Measurements from ENCODE around the gene SLC35G2.
A peak's percentile ranks its signal among the peaks of the same experiment; 100 is the strongest.

SLC35G2 gene

GRCh38 chr3:136840252-136840651 lies 21.3 kb downstream of the SLC35G2 start:
- Histone ChIP-seq H3K4me3 (ENCODE audit: control insufficient read depth in 1 of 7, extremely low read depth in 1 of 7, insufficient read depth in 4 of 7, low read depth in 2 of 7, low read length in 6 of 7) (peak overlapping the region in 1 of 7 experiments; percentile 8), H3K9me3 (ENCODE audit: control extremely low read depth in 1 of 5, control insufficient read depth in 4 of 5, insufficient read depth in 2 of 5, low read depth in 1 of 5, low read length in 4 of 5) (no peaks in the 10 kb centered on the region), H3K27ac (ENCODE audit: insufficient read depth in 1 of 2, low read depth in 1 of 2, low read length in 2 of 2, poor library complexity in 1 of 2, severe bottlenecking in 2 of 2) (peak overlapping the region; percentile 30 to 83), H3K27me3 (replicated peaks in 2 of 5; ENCODE audit: control insufficient read depth in 4 of 5, insufficient read depth in 5 of 5, low read length in 4 of 5) (no peaks in the 10 kb centered on the region), H3K4me1 (ENCODE audit: control extremely low read depth in 1 of 4, control insufficient read depth in 4 of 4, insufficient read depth in 4 of 4, low read length in 3 of 4) (peaks cover 17 to 52% (median 47%) of the 10 kb centered on the region in 4 experiments), H3K36me3 (ENCODE audit: control insufficient read depth in 4 of 4, insufficient read depth in 4 of 4, low read length in 3 of 4) (peaks cover 0 to 18% (median under 1%) of the 10 kb centered on the region in 4 experiments)
- POLR2A ChIA-PET = interaction anchor here (0.7 to 1.8 kb wide), 3 partner anchors 11 to 88 kb away, joined by 3 to 8 read pairs (median 3); partner anchors contain the start of gene STAG1
- WGBS (ENCODE audit: insufficient coverage) = 100% methylated on average over 1 of the region's 2 CpGs
- CTCF ChIA-PET = interaction anchor here (0.6 to 9.0 kb wide), 7 partner anchors 9 to 44 kb away, joined by 3 to 56 read pairs (median 4); partner anchors contain the start of gene NCK1
- DNase-seq = no peak

GRCh38 chr3:136842294-136842693 lies 23.4 kb downstream of the SLC35G2 start:
- Histone ChIP-seq H3K36me3 (ENCODE audit: control insufficient read depth in 4 of 4, insufficient read depth in 4 of 4, low read length in 3 of 4) (peaks cover 6 to 27% (median 7%) of the 10 kb centered on the region in 4 experiments), H3K27ac (ENCODE audit: insufficient read depth in 1 of 2, low read depth in 1 of 2, low read length in 2 of 2, poor library complexity in 1 of 2, severe bottlenecking in 2 of 2) (no peak overlapping the region), H3K4me1 (ENCODE audit: control extremely low read depth in 1 of 4, control insufficient read depth in 4 of 4, insufficient read depth in 4 of 4, low read length in 3 of 4) (peaks cover 14 to 33% (median 31%) of the 10 kb centered on the region in 4 experiments), H3K4me3 (ENCODE audit: control insufficient read depth in 1 of 7, extremely low read depth in 1 of 7, insufficient read depth in 4 of 7, low read depth in 2 of 7, low read length in 6 of 7) (no peak overlapping the region), H3K27me3 (replicated peaks in 2 of 5; ENCODE audit: control insufficient read depth in 4 of 5, insufficient read depth in 5 of 5, low read length in 4 of 5) (no peaks in the 10 kb centered on the region), H3K9me3 (ENCODE audit: control extremely low read depth in 1 of 5, control insufficient read depth in 4 of 5, insufficient read depth in 2 of 5, low read depth in 1 of 5, low read length in 4 of 5) (no peaks in the 10 kb centered on the region)
- no CpG with 5 or more reads among the region's 1 CpG for WGBS (ENCODE audit: insufficient coverage)
- CTCF ChIA-PET = interaction anchor here (1.0 to 9.0 kb wide), 3 partner anchors 9 to 89 kb away, joined by 4 to 56 read pairs (median 8); partner anchors contain the start of genes NCK1 and STAG1
- DNase-seq = no peak
- POLR2A ChIA-PET = interaction anchor here (0.7 kb wide), 1 partner anchor 16 kb away, joined by 3 read pairs; no protein-coding TSS in a partner anchor

- H3K9me3 ChIP-seq (ENCODE audit: control extremely low read depth in 1 of 5, control insufficient read depth in 4 of 5, insufficient read depth in 2 of 5, low read depth in 1 of 5, low read length in 4 of 5) = no peaks in the 10 kb centered on the region
- no peak overlapping the region for H3K4me3 ChIP-seq (ENCODE audit: control insufficient read depth in 1 of 7, extremely low read depth in 1 of 7, insufficient read depth in 4 of 7, low read depth in 2 of 7, low read length in 6 of 7)
- DNase-seq = no peak
- ChIA-PET CTCF (interaction anchor here (1.4 to 9.0 kb wide), 2 partner anchors 16 to 92 kb away, joined by 4 to 56 read pairs; partner anchors contain the start of genes NCK1 and STAG1), POLR2A (no interaction called here)
- H3K27me3 ChIP-seq (replicated peaks in 2 of 5; ENCODE audit: control insufficient read depth in 4 of 5, insufficient read depth in 5 of 5, low read length in 4 of 5) = no peaks in the 10 kb centered on the region
- no peak overlapping the region for H3K27ac ChIP-seq (ENCODE audit: insufficient read depth in 1 of 2, low read depth in 1 of 2, low read length in 2 of 2, poor library complexity in 1 of 2, severe bottlenecking in 2 of 2)
- H3K36me3 ChIP-seq (ENCODE audit: control insufficient read depth in 4 of 4, insufficient read depth in 4 of 4, low read length in 3 of 4) = peaks cover 6 to 24% (median 7%) of the 10 kb centered on the region in 4 experiments
- no CpG with 5 or more reads among the region's 1 CpG for WGBS (ENCODE audit: insufficient coverage)
- peaks cover 6 to 12% (median 8%) of the 10 kb centered on the region in 4 experiments for H3K4me1 ChIP-seq (ENCODE audit: control extremely low read depth in 1 of 4, control insufficient read depth in 4 of 4, insufficient read depth in 4 of 4, low read length in 3 of 4)
Measured at GRCh38 chr3:136844724-136845123, 25.8 kb downstream of the SLC35G2 start.

- H3K36me3 ChIP-seq (ENCODE audit: control insufficient read depth in 4 of 4, insufficient read depth in 4 of 4, low read length in 3 of 4) = peaks cover 2 to 21% (median 12%) of the 10 kb centered on the region in 4 experiments
- WGBS (ENCODE audit: insufficient coverage) = 100% methylated on average over 2 of the region's 4 CpGs
- DNase-seq = no peak
- H3K27ac ChIP-seq (ENCODE audit: insufficient read depth in 1 of 2, low read depth in 1 of 2, low read length in 2 of 2, poor library complexity in 1 of 2, severe bottlenecking in 2 of 2) = no peak overlapping the region
- H3K9me3 ChIP-seq (ENCODE audit: control extremely low read depth in 1 of 5, control insufficient read depth in 4 of 5, insufficient read depth in 2 of 5, low read depth in 1 of 5, low read length in 4 of 5) = peaks cover 0 to 13% (median 3%) of the 10 kb centered on the region in 5 experiments
- H3K27me3 ChIP-seq (replicated peaks in 2 of 5; ENCODE audit: control insufficient read depth in 4 of 5, insufficient read depth in 5 of 5, low read length in 4 of 5) = no peaks in the 10 kb centered on the region
- H3K4me1 ChIP-seq (ENCODE audit: control extremely low read depth in 1 of 4, control insufficient read depth in 4 of 4, insufficient read depth in 4 of 4, low read length in 3 of 4) = peaks cover 0 to 18% (median 1%) of the 10 kb centered on the region in 4 experiments
- POLR2A ChIA-PET = interaction anchor here (0.9 to 1.0 kb wide), 2 partner anchors 10 to 13 kb away, joined by 3 to 5 read pairs; partner anchors contain the start of gene NCK1
- H3K4me3 ChIP-seq (ENCODE audit: control insufficient read depth in 1 of 7, extremely low read depth in 1 of 7, insufficient read depth in 4 of 7, low read depth in 2 of 7, low read length in 6 of 7) = no peak overlapping the region
- CTCF ChIA-PET = interaction anchor here (1.2 to 1.6 kb wide), 2 partner anchors 10 to 100 kb away, joined by 3 to 4 read pairs; partner anchors contain the start of gene STAG1
Measured at GRCh38 chr3:136852180-136852579, 33.3 kb downstream of the SLC35G2 start.

GRCh38 chr3:136856665-136857064 lies 37.7 kb downstream of the SLC35G2 start:
- Histone ChIP-seq H3K27ac (ENCODE audit: insufficient read depth in 1 of 2, low read depth in 1 of 2, low read length in 2 of 2, poor library complexity in 1 of 2, severe bottlenecking in 2 of 2) (no peak overlapping the region), H3K9me3 (ENCODE audit: control extremely low read depth in 1 of 5, control insufficient read depth in 4 of 5, insufficient read depth in 2 of 5, low read depth in 1 of 5, low read length in 4 of 5) (peaks cover 0 to 15% (median 3%) of the 10 kb centered on the region in 5 experiments), H3K4me3 (ENCODE audit: control insufficient read depth in 1 of 7, extremely low read depth in 1 of 7, insufficient read depth in 4 of 7, low read depth in 2 of 7, low read length in 6 of 7) (no peak overlapping the region), H3K36me3 (ENCODE audit: control insufficient read depth in 4 of 4, insufficient read depth in 4 of 4, low read length in 3 of 4) (peaks cover 2 to 21% (median 13%) of the 10 kb centered on the region in 4 experiments), H3K4me1 (ENCODE audit: control extremely low read depth in 1 of 4, control insufficient read depth in 4 of 4, insufficient read depth in 4 of 4, low read length in 3 of 4) (peaks cover 5 to 52% (median 23%) of the 10 kb centered on the region in 4 experiments), H3K27me3 (replicated peaks in 2 of 5; ENCODE audit: control insufficient read depth in 4 of 5, insufficient read depth in 5 of 5, low read length in 4 of 5) (no peaks in the 10 kb centered on the region)
- ChIA-PET POLR2A (no interaction called here), CTCF (interaction anchor here (0.6 to 1.6 kb wide), 3 partner anchors 17 to 104 kb away, joined by 3 to 5 read pairs (median 4); partner anchors contain the start of gene STAG1)
- DNase-seq = no peak

- CTCF ChIA-PET = interaction anchor here (0.8 to 6.4 kb wide), 5 partner anchors 10 to 105 kb away, joined by 3 to 56 read pairs (median 4); partner anchors contain the start of gene SLC35G2
- POLR2A ChIA-PET = interaction anchor here (0.8 kb wide), 1 partner anchor 16 kb away, joined by 3 read pairs; no protein-coding TSS in a partner anchor
- peak overlapping the region in 2 of 7 experiments; percentile 23 to 33 for H3K4me3 ChIP-seq (ENCODE audit: control insufficient read depth in 1 of 7, extremely low read depth in 1 of 7, insufficient read depth in 4 of 7, low read depth in 2 of 7, low read length in 6 of 7)
Measured at GRCh38 chr3:136858381-136858780, 39.5 kb downstream of the SLC35G2 start.

GRCh38 chr3:136860541-136860940 lies 41.6 kb downstream of the SLC35G2 start:
- H3K27me3 ChIP-seq (replicated peaks in 2 of 5; ENCODE audit: control insufficient read depth in 4 of 5, insufficient read depth in 5 of 5, low read length in 4 of 5) = no peaks in the 10 kb centered on the region
- H3K36me3 ChIP-seq (ENCODE audit: control insufficient read depth in 4 of 4, insufficient read depth in 4 of 4, low read length in 3 of 4) = peaks cover 0 to 11% (median 4%) of the 10 kb centered on the region in 4 experiments
- CTCF ChIA-PET = interaction anchor here (1.0 to 6.4 kb wide), 3 partner anchors 20 to 108 kb away, joined by 3 to 56 read pairs (median 5); partner anchors contain the start of gene STAG1
- 100% methylated on average over 1 of the region's 4 CpGs for WGBS (ENCODE audit: insufficient coverage)
- peaks cover 10 to 58% (median 32%) of the 10 kb centered on the region in 4 experiments for H3K4me1 ChIP-seq (ENCODE audit: control extremely low read depth in 1 of 4, control insufficient read depth in 4 of 4, insufficient read depth in 4 of 4, low read length in 3 of 4)
- peak overlapping the region in 1 of 2 experiments; percentile 92 for H3K27ac ChIP-seq (ENCODE audit: insufficient read depth in 1 of 2, low read depth in 1 of 2, low read length in 2 of 2, poor library complexity in 1 of 2, severe bottlenecking in 2 of 2)
- H3K9me3 ChIP-seq (ENCODE audit: control extremely low read depth in 1 of 5, control insufficient read depth in 4 of 5, insufficient read depth in 2 of 5, low read depth in 1 of 5, low read length in 4 of 5) = peaks cover 0 to 12% (median 3%) of the 10 kb centered on the region in 5 experiments
- DNase-seq = no peak
- POLR2A ChIA-PET = interaction anchor here (0.6 to 2.7 kb wide), 4 partner anchors 22 to 108 kb away, joined by 3 to 10 read pairs (median 8); partner anchors contain the start of genes SLC35G2 and STAG1
- peak overlapping the region in 4 of 7 experiments; percentile 83 to 95 (median 90) for H3K4me3 ChIP-seq (ENCODE audit: control insufficient read depth in 1 of 7, extremely low read depth in 1 of 7, insufficient read depth in 4 of 7, low read depth in 2 of 7, low read length in 6 of 7)

More at GRCh38 chr3:136858381-136858780, 39.5 kb downstream of the SLC35G2 start:
- Histone ChIP-seq H3K36me3 (ENCODE audit: control insufficient read depth in 4 of 4, insufficient read depth in 4 of 4, low read length in 3 of 4) (peaks cover 2 to 21% (median 13%) of the 10 kb centered on the region in 4 experiments), H3K4me1 (ENCODE audit: control extremely low read depth in 1 of 4, control insufficient read depth in 4 of 4, insufficient read depth in 4 of 4, low read length in 3 of 4) (peaks cover 8 to 58% (median 28%) of the 10 kb centered on the region in 4 experiments), H3K9me3 (ENCODE audit: control extremely low read depth in 1 of 5, control insufficient read depth in 4 of 5, insufficient read depth in 2 of 5, low read depth in 1 of 5, low read length in 4 of 5) (peaks cover 0 to 15% (median 3%) of the 10 kb centered on the region in 5 experiments), H3K27ac (ENCODE audit: insufficient read depth in 1 of 2, low read depth in 1 of 2, low read length in 2 of 2, poor library complexity in 1 of 2, severe bottlenecking in 2 of 2) (peak overlapping the region in 1 of 2 experiments; percentile 1), H3K27me3 (replicated peaks in 2 of 5; ENCODE audit: control insufficient read depth in 4 of 5, insufficient read depth in 5 of 5, low read length in 4 of 5) (no peaks in the 10 kb centered on the region)
- DNase-seq = peak in 2 of 3 donors; percentile 56 to 58
